Bronchial epithelial cell (primary cell): Measurements from ENCODE around the gene SUCLA2. TPM values are rescaled to one million over a fixed set of nuclear protein-coding genes. Genes with fewer than 3 reads are reported as not detected.

Source experiments
- DNase-seq: peaks from one replicate; pipeline ENCODE4 v3.0.0-alpha.2; 2010; ENCODE audit warnings: low read depth
- FAIRE-seq: peaks from 2 replicates; lab custom pipeline; 2011; peaks lifted over from hg19 to GRCh38; lab: Jason Lieb, UNC
- H3K27me3 ChIP-seq: 2 replicates; pipeline ENCODE4 v1.5.1; 2011; ENCODE audit warnings: low read length; ENCODE audit not compliant: control insufficient read depth, insufficient read depth
- H3K36me3 ChIP-seq: 2 replicates; pipeline ENCODE4 v1.5.1; 2011; ENCODE audit warnings: low read length; ENCODE audit not compliant: control insufficient read depth, insufficient read depth
- H3K4me3 ChIP-seq: 2 replicates; pipeline ENCODE4 v1.5.1; 2011; ENCODE audit warnings: mild to moderate bottlenecking, low read depth, low read length, control low read depth
- CTCF ChIP-seq: IDR thresholded peaks from 2 replicates; pipeline ENCODE4 v1.5.1; 2011; ENCODE audit warnings: mild to moderate bottlenecking, moderate library complexity, low read length, control low read depth, inconsistent platforms; ENCODE audit not compliant: insufficient read depth, severe bottlenecking
- total RNA-seq: library from RNA; depleted of rRNA; stranded (reverse); fragments of >200 nt; gene quantifications from 2 replicates; pipeline ENCODE4 v1.2.1, GENCODE V29; 2014

Gene SUCLA2
- total RNA-seq, 1 donor from 2014 or later, result 57.4 TPM

GRCh38 chr13:47990920-47991466 is 10.1 kb downstream of the SUCLA2 start:
- H3K27me3 ChIP-seq, result no peaks in the 10 kb centered on the region
- no peaks in the 10 kb centered on the region for H3K36me3 ChIP-seq
- FAIRE-seq (no peak), DNase-seq (no peak)
- TF ChIP-seq CTCF, result no peak
- no peak overlapping the region for H3K4me3 ChIP-seq

GRCh38 chr13:47990427-47990826 is 10.6 kb downstream of the SUCLA2 start:
- no peak for FAIRE-seq
- H3K36me3 ChIP-seq, result no peaks in the 10 kb centered on the region
- no peaks in the 10 kb centered on the region for H3K27me3 ChIP-seq

GRCh38 chr13:47983070-47983469 is 18.0 kb downstream of the SUCLA2 start:
- Histone ChIP-seq H3K4me3 (no peak overlapping the region), H3K36me3 (peaks cover 1% of the 10 kb centered on the region), H3K27me3 (no peaks in the 10 kb centered on the region)
- TF ChIP-seq CTCF, result no peak
- FAIRE-seq, result no peak
- DNase-seq, result no peak

More at GRCh38 chr13:47990427-47990826, 10.6 kb downstream of the SUCLA2 start:
- DNase-seq, result no peak
- TF ChIP-seq CTCF, result no peak
- no peak overlapping the region for H3K4me3 ChIP-seq

GRCh38 chr13:47976325-47976724 is 24.7 kb downstream of the SUCLA2 start:
- DNase-seq (no peak), FAIRE-seq (no peak)
- H3K27me3 ChIP-seq, result no peaks in the 10 kb centered on the region
- no peaks in the 10 kb centered on the region for H3K36me3 ChIP-seq
- no peak for TF ChIP-seq CTCF
- no peak overlapping the region for H3K4me3 ChIP-seq

- TF ChIP-seq CTCF, result no peak
- Histone ChIP-seq H3K4me3 (no peak overlapping the region), H3K27me3 (no peaks in the 10 kb centered on the region), H3K36me3 (no peaks in the 10 kb centered on the region)
- DNase-seq (no peak), FAIRE-seq (no peak)
Observed at GRCh38 chr13:47964863-47965262, 36.2 kb downstream of the SUCLA2 start.

- no peak for TF ChIP-seq CTCF
- FAIRE-seq (no peak), DNase-seq (no peak)
- H3K27me3 ChIP-seq, result no peaks in the 10 kb centered on the region
- H3K36me3 ChIP-seq, result peaks cover under 1% of the 10 kb centered on the region
- H3K4me3 ChIP-seq, result no peak overlapping the region
Observed at GRCh38 chr13:47962237-47962636, 38.8 kb downstream of the SUCLA2 start.
